NCI-H146 treated with DMSO at 0.1 percent for 48 hours (cell line): ENCODE measurements around the gene CELF1.
"Not testable (repeated sequence)": the region's sequence is repeated elsewhere in the genome, so short reads cannot be mapped to it uniquely, and the experiment has no call there.

Experiments used
- DNase-seq: peaks from one replicate; lab custom pipeline; 2025; ENCODE audit not compliant: unreplicated experiment; lab: John Stamatoyannopoulos, UW

CELF1 gene

GRCh38 chr11:47541070-47541469, 11.9 kb downstream of the CELF1 start:
- no peak for DNase-seq

GRCh38 chr11:47539681-47540039, 13.3 kb downstream of the CELF1 start:
- DNase-seq: no peak

- peak; percentile 36 for DNase-seq
Measured at GRCh38 chr11:47538741-47539565, 14.0 kb downstream of the CELF1 start.

- DNase-seq: no peak
Measured at GRCh38 chr11:47536915-47537314, 16.0 kb downstream of the CELF1 start.

- DNase-seq: no peak
Measured at GRCh38 chr11:47534704-47535251, 18.2 kb downstream of the CELF1 start.

- no peak for DNase-seq
Measured at GRCh38 chr11:47533690-47534151, 19.2 kb downstream of the CELF1 start.

DNA sequence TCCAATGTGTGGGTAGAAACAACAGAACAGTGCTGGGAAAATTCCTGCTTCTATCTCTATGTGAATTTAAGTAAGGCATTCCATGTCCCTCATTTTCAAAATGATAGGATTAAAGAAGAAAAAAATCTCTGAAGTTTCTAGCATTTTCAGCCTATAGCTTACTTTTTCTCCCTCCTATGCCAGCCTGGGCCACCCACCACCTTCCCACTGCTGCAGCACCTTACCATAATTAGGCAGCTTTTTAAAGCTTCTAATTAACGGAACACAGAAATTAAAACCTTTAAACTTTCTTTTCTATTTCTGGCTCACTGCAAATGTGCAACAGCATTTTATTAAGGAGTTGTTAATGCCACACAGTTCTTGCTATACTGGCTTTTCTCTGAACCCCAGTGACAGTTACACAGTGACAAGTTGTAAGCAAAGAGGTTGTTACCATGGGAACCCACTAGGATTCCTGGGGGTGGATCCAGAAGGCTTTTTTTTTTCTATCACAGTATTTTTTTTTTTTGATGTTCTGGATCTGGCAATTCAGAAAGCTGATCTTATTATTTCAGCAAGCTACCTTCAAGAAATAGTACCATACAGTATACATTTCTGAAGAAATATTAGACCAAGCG, 20.2 kb downstream of the CELF1 start:
- DNase-seq: no peak

GRCh38 chr11:47531666-47532065, 21.3 kb downstream of the CELF1 start:
- DNase-seq: no peak

DNA sequence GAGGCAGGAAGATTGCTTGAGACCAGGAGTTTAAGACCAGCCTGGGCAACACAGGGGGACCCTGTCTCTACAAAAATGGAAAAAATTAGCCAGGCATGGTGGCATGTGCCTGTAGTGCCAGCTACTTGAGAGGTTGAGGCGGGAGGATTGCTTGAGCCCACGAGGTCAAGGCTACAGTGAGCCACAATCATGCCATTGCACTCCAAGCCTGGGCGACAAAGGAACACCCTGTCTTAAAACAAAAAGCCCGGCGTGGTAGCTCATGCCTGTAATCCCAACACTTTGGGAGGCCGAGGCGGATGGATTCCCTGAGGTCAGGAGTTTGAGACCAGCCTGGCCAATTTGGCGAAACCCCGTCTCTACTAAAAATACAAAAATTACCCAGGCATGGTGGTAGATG, 22.2 kb downstream of the CELF1 start:
- not testable (repeated sequence) for DNase-seq

DNA sequence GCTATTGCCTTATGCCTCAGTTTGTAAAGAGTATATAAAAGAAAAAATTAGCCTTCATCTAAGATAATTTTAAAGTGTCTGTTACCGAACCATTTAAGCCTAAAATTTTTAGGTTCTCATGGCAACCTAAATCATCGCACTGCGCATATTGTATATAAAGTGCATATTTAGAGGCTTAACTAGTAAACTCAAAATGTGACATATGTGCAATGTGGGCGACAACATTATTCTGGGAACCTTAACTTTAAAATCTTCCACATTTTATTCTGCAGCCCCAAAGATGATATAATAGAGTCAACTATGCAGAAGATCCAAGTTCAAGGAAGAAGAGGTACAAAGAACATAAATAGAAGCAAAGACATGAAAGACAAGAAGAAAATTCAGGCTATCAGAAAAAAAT, 23.0 kb downstream of the CELF1 start:
- DNase-seq: no peak

- DNase-seq: no peak
Measured at GRCh38 chr11:47527186-47527585, 25.7 kb downstream of the CELF1 start.

DNA sequence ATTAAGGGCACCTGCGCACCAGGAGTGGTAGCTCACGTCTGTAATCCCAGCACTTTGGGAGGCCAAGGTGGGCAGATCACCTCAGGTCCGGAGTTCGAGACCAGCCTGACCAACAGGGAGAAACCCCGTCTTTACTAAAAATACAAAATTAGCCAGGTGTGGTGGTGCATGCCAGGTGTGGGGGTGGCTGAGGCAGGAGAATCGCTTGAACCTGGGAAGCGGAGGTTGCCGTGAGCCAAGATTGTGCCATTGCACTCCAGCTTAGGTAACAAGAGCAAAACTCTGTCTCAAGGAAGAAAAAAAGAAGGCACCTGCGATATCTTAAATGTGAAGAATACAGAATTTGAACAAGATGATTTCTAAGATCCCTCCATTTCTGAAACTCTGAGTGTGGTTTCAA, 26.9 kb downstream of the CELF1 start:
- not testable (repeated sequence) for DNase-seq

DNA sequence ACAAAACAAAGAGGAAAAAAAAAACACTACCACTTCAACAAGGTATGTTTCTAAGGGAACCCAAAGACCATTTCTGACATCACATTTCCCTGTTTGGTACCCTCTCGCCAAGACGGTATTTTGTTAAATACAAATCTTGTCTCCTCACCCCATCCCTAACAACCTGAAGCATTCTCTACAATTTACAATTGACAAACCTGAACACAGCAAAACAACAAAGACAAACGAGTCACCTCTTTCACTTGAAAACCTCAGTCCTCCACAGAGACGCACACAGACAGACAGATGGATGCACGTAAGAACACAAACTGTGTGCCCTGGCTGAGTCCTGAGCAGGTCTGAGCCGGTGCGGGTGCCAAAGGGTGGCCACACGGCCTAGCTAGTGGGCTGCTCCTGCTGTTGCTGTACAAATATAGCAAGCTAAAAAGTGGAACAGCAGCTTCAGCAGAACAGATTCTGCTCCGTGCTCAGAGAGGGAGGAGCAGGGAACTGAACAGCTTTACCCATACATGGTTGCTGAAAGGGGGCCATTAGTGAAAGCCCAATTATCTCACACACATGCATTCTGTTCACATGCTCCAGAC, 28.5 kb downstream of the CELF1 start:
- no peak for DNase-seq

DNA sequence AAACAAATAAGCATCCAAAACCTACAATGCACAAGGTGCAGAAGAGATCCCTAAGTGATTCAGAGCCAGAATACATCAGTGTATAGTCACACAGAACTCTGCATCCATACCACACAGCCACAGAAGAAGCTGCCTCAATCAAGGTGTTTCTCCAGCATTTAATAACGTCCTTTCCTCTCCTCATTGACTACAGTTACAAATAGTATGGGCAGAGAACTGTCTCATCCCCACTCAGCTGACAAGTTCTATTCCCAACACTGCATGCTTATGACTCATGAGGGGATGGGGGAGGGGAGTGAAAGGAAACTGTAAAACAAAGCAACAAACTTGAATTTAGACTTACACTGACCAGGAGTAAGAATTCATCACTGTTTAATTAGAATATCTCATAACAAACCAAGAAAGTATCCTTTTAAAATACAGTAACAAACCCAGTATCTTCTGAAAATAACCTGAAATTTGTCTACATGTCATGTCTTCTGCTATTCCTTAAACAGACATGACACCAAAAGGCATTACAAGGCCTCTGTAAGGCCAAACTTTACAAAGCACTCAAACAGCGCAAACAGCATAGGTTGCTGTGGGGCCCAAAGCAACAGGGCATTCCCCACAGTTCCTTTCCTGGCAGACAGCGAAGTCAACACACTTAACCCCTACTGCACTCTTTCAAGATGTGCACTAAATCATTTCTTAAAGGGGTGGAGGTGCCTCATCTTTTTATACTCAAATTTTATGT, 29.3 kb downstream of the CELF1 start:
- DNase-seq: no peak

GRCh38 chr11:47518212-47518964, 34.5 kb downstream of the CELF1 start:
- DNase-seq: no peak

DNA sequence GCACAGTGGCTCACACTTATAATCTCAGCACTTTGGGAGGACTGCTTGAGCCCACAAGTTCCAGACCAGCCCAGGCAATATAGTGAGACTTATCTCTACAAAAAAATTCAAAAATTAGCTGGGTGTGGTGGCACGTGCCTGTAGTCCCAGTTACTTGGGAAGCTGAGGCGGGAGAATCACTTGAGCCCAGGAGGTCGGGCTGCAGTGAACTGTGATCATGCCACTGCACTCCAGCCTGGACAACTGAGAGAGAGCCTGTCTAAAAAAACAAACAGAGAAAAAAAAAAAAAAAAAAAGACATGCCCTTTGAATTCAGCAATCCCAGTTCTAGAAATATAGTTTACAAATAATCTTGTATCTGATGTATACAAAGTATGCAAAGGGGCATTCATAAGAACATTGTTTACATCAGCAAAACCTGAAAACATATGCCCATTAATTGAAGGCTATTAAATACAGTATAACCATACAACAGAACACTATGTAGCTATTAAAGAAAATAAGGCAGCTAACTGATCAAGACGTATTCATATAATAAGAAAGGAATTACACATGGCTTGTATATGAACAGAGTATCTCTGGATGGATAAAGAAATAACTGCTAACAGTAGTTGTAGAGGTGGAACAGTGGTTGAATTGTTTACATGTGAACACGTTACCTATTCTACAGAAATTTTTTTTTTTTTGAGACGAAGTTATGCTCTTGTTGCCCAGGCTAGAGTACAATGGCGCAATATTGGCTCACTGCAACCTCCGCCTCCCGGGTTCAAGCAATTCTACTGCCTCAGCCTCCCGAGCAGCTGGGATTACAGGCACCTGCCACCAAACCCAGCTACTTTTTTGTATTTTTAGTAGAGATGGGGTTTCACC, 35.7 kb downstream of the CELF1 start:
- no peak for DNase-seq

GRCh38 chr11:47516155-47516554, 36.8 kb downstream of the CELF1 start:
- DNase-seq: no peak

DNA sequence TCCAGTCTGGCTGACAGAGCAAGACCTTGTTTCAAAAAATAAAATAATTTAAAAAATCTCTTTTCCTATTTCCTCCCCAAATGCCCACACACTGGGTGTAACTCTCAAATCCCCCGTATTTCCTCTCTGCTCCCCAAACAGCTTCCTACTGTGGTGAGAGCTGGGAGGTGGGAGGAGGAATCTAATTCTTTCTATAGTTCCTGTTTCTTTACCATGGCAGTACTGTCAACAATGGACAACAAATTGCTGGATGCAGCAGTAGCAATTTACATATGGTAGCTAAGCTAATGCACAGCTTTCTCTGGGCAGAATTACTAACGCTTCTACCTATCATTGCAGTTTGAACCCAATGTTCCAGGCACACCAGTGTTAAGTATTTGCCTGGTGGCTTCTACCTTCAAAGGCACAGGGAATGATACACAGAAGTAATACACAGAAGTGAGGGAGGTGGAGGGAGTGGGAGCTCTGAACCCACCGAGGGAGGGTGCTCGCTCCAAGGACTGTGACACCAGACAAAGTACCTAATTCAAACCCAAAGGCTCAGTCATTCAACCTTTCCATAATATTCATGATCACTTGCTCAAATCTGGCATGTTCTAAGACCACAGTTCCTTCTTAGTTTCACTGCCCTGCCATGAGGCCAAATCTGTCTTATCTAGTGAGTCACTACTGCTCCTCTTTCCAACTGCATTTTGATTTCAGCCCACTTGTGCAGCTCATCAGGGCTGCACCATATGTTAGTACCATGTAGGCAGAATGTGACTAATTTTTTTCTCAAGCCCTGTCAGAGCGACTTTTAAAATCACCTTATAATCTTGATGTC, 37.9 kb downstream of the CELF1 start:
- no peak for DNase-seq

DNA sequence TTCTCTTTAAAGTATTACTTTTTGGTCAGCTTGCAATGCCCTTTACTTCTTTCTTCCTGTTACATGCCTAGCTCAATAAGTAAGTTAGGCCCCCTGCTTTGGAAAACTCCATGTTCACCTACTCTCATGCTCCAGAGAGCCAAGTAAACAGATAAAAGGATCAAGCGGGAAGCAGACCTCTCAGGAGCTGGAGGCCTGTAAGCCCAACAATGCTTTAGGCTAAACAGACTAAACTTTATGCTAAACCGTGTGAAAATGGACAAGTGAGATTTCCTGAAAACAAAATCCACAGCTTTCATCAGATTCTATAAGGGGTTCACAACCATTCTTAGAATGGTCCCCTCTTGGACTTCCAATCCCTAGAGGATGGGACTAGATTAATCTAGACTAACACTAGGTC, 40.2 kb downstream of the CELF1 start:
- DNase-seq: no peak
